Neuron (in vitro differentiated cells): Measurements from ENCODE around the gene KLHL30.

ENCODE experiments used
- H2AFZ ChIP-seq: one replicate; pipeline ENCODE4 v1.6.1; 2013; ENCODE audit warnings: low read depth, mild to moderate bottlenecking, inconsistent platforms, low read length, moderate library complexity
- H3K27me3 ChIP-seq: one replicate; pipeline ENCODE4 v1.6.1; 2013; ENCODE audit warnings: low read length; ENCODE audit not compliant: insufficient read depth
- H3K36me3 ChIP-seq: one replicate; pipeline ENCODE4 v1.6.1; 2013; ENCODE audit warnings: low read length; ENCODE audit not compliant: insufficient read depth
- H3K4me1 ChIP-seq: one replicate; pipeline ENCODE4 v1.6.1; 2013; ENCODE audit warnings: low read length; ENCODE audit not compliant: insufficient read depth
- H3K4me3 ChIP-seq: 2 replicates; pipeline ENCODE4 v1.5.1; 2013; ENCODE audit warnings: mild to moderate bottlenecking, low read length, moderate library complexity
- H3K9me3 ChIP-seq: one replicate; pipeline ENCODE4 v1.6.1; 2013; ENCODE audit warnings: low read length

The KLHL30 gene

GRCh38 chr2:238174291-238174690 lies 35.8 kb downstream of the KLHL30 start:
- no peaks in the 10 kb centered on the region for H3K4me1 ChIP-seq
- no peak overlapping the region for H2AFZ ChIP-seq
- peaks cover 80% of the 10 kb centered on the region for H3K36me3 ChIP-seq
- H3K27me3 ChIP-seq = no peaks in the 10 kb centered on the region
- H3K4me3 ChIP-seq = no peak overlapping the region
- no peaks in the 10 kb centered on the region for H3K9me3 ChIP-seq

DNA sequence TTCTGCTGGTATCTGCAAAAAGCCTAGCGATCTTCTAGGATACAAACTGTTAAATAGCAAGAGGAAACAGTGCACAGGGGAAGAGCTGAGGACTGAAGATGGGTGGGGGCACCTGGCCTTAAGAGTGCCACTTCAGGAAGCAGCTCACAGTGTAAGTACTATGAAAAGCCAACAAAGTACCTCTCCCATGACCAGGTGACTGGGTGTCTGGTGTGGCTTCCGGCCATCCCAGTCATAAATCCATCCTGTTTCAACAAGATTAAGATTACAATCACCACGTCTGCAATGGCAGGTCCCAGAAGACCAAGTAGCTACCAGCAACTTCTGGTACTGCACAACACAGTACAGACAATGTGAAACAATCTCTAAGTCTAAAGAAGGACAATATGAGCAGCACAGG lies 36.2 kb downstream of the KLHL30 start:
- Histone ChIP-seq H2AFZ (no peak overlapping the region), H3K4me1 (no peaks in the 10 kb centered on the region), H3K36me3 (peaks cover 81% of the 10 kb centered on the region)

DNA sequence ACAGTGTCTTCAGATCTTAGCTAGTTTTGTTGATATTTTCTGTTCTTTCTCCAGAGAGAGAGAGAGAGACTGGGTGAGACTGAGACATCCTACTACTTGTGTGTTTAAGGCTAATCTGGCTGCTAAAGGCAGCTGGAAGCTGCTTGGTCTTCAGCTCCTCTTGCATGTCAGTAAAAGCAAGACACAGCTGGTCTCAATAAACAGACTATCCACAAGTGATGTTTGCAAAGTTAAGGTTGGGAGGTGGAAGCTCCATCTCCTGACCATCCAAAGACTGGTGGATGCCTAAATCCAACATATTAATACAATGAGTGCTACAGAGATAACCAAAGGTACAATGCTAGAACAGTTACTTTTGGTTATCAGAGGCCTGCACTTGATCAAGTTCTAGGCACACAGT lies 38.1 kb downstream of the KLHL30 start:
- Histone ChIP-seq H2AFZ (no peak overlapping the region), H3K27me3 (no peaks in the 10 kb centered on the region), H3K4me1 (no peaks in the 10 kb centered on the region), H3K36me3 (peaks cover 84% of the 10 kb centered on the region), H3K4me3 (no peak overlapping the region), H3K9me3 (no peaks in the 10 kb centered on the region)

More for the DNA sequence above, 36.2 kb downstream of the KLHL30 start:
- Histone ChIP-seq H3K27me3 (no peaks in the 10 kb centered on the region), H3K9me3 (no peaks in the 10 kb centered on the region), H3K4me3 (no peak overlapping the region)

DNA sequence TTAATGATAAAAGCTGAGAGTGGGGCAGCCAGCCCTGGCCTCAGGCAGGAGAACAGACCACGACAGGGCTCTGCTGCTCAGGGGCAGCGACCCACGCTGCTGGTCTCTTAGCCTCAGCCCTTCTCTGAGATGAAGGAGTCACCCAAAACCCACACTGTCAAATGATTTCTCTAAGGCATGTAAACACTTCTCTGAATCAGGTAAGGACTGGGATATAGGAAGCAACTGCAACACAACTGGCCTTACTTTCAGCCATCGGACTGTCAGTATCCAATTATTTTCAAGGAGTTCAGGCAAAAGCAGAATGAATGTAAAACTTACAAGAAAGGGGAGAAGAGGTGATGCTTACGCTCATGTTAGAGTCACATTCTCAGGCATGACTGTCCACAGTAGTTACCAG lies 42.1 kb downstream of the KLHL30 start:
- peaks cover 6% of the 10 kb centered on the region for H3K4me1 ChIP-seq
- H3K4me3 ChIP-seq = no peak overlapping the region
- peaks cover 88% of the 10 kb centered on the region for H3K36me3 ChIP-seq
- H2AFZ ChIP-seq = no peak overlapping the region
- H3K9me3 ChIP-seq = no peaks in the 10 kb centered on the region
- no peaks in the 10 kb centered on the region for H3K27me3 ChIP-seq

DNA sequence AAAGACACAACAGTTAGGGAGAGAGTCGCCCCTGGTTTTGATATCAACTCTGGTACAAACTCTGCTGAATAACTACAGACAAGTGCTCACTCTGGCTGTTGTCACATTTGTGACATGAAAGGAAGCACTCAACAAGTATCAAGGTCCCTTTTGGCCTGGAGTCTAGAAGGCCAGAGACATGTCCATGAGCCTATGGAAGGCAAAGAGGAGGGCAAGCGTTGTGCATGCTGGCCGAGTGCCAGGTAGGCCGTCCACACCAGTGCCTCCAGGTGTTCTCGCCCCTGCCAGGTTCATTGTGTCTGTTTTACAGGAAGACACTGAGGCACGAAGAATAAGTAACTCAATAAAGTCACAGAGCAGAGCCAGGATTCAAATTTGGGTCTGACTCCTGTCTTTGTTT lies 43.9 kb downstream of the KLHL30 start:
- Histone ChIP-seq H3K4me1 (peaks cover 6% of the 10 kb centered on the region), H3K9me3 (no peaks in the 10 kb centered on the region), H3K4me3 (no peak overlapping the region), H2AFZ (no peak overlapping the region), H3K27me3 (no peaks in the 10 kb centered on the region), H3K36me3 (peaks cover 94% of the 10 kb centered on the region)

DNA sequence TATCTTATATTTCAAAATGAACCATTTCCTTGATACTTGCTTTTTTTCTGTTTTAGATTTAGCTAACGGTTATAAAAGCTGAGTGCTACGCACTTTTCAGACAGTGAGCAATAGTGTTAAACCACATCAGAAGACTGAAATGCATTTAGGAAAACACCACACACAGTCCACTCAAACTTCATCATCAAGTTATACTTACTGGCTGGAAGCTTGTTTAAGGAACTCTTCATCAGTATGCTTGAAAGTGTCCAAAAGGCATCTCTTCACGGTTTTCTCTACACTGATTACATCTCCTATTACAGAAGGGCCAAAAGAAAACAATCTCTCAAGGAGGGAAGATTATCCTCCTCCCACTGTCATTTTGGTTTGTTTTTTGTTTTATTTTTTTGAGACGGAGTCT lies 45.4 kb downstream of the KLHL30 start:
- H3K36me3 ChIP-seq = peaks cover 95% of the 10 kb centered on the region
- H2AFZ ChIP-seq = no peak overlapping the region

GRCh38 chr2:238187618-238188548 lies 49.4 kb downstream of the KLHL30 start:
- H3K27me3 ChIP-seq = no peaks in the 10 kb centered on the region
- peaks cover 6% of the 10 kb centered on the region for H3K4me1 ChIP-seq
- H3K9me3 ChIP-seq = no peaks in the 10 kb centered on the region
- no peak overlapping the region for H2AFZ ChIP-seq
- no peak overlapping the region for H3K4me3 ChIP-seq
- H3K36me3 ChIP-seq = peaks cover 84% of the 10 kb centered on the region

More for the DNA sequence above, 45.4 kb downstream of the KLHL30 start:
- H3K27me3 ChIP-seq = no peaks in the 10 kb centered on the region
- H3K9me3 ChIP-seq = no peaks in the 10 kb centered on the region
- peaks cover 6% of the 10 kb centered on the region for H3K4me1 ChIP-seq
- no peak overlapping the region for H3K4me3 ChIP-seq

DNA sequence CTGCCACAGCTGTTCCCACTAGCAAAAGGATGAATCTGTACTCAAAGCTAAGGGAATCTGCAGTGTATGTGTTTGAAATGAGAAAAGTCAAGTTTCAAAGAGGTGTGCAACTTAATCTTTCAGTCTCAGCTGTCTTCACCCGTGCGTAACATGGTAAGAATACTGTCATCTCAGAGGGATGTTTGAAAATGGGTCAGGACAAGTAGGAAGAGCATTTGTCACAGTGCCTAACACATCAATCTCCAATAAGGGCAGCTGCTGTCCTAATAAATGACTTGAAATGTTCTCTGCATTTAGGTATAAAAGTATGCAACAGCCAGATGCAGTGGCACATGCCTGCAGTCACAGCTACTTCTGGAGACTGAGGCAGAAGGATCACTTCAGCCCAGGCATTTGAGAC lies 52.0 kb downstream of the KLHL30 start:
- Histone ChIP-seq H3K27me3 (no peaks in the 10 kb centered on the region), H2AFZ (no peak overlapping the region), H3K9me3 (no peaks in the 10 kb centered on the region), H3K36me3 (peaks cover 76% of the 10 kb centered on the region), H3K4me1 (no peaks in the 10 kb centered on the region), H3K4me3 (no peak overlapping the region)
